Small intestine (tissue), 7 donors: Measurements from ENCODE around the gene CHSY1. TPM values are rescaled to one million over a fixed set of nuclear protein-coding genes. Genes with fewer than 3 reads are reported as not detected.

Source experiments
- DNase-seq, 2 donors: peaks; one replicate each; pipeline versions ENCODE4 v3.0.0 to v3.0.0-alpha.2; 2013
- FAIRE-seq: peaks from 2 replicates; lab custom pipeline; 2012; peaks lifted over from hg19 to GRCh38; lab: Jason Lieb, UNC
- H3K27ac ChIP-seq, 3 donors: one replicate each; pipeline ENCODE4 v1.5.1; 2013; ENCODE audit warnings: low read length in 2 of 3, mild to moderate bottlenecking in 2 of 3, control low read depth in 1 of 3, inconsistent platforms in 1 of 3, low read depth in 1 of 3, moderate library complexity in 1 of 3
- H3K27me3 ChIP-seq, 3 donors: one replicate each; pipeline ENCODE4 v1.6.1; 2013; ENCODE audit warnings: low read length in 3 of 3, inconsistent platforms in 1 of 3; ENCODE audit not compliant: control insufficient read depth in 3 of 3, insufficient read depth in 3 of 3
- H3K36me3 ChIP-seq, 3 donors: one replicate each; pipeline ENCODE4 v1.6.1; 2013; ENCODE audit warnings: low read length in 3 of 3, inconsistent platforms in 1 of 3, low read depth in 1 of 3, mild to moderate bottlenecking in 1 of 3, moderate library complexity in 1 of 3; ENCODE audit not compliant: control insufficient read depth in 3 of 3, insufficient read depth in 2 of 3
- H3K4me1 ChIP-seq, 3 donors: one replicate each; pipeline ENCODE4 v1.6.1; 2013; ENCODE audit warnings: low read length in 2 of 3, inconsistent platforms in 1 of 3, low read depth in 1 of 3, mild to moderate bottlenecking in 1 of 3, moderate library complexity in 1 of 3; ENCODE audit not compliant: control insufficient read depth in 3 of 3, insufficient read depth in 2 of 3
- H3K4me3 ChIP-seq, 3 donors: one replicate each; pipeline ENCODE4 v1.5.1; 2013; ENCODE audit warnings: low read length in 3 of 3, control low read depth in 1 of 3, inconsistent platforms in 1 of 3, low read depth in 1 of 3, mild to moderate bottlenecking in 1 of 3, moderate library complexity in 1 of 3
- H3K9me3 ChIP-seq, 2 donors: one replicate each; pipeline ENCODE4 v1.6.1; 2013; ENCODE audit warnings: low read depth in 1 of 2, low read length in 1 of 2; ENCODE audit not compliant: control insufficient read depth in 2 of 2, insufficient read depth in 1 of 2
- WGBS, 3 donors: extraction: QIAGEN DNeasy Blood & Tissue Kit; methylation state at CpG; one replicate each; pipeline ENCODE4 v1.1.7; 2013; 5-methylcytosine and 5-hydroxymethylcytosine counted together
- polyA plus RNA-seq, 4 donors: library from polyadenylated mRNA; stranded (reverse) in 3 of 4; unstranded in 1 of 4; fragments of 200-250 nt in 3 of 4; fragments of 120-200 nt in 1 of 4; gene quantifications; one replicate each; pipeline versions ENCODE4 v1.2.1 to v1.2.3, GENCODE V29; 2013
- donor health status: healthy with polysubstance abuse.
- donor health status: control.
- donor health status: control.
- donor health status: Bipolar disorder and iron deficiency.
- donor health status: healthy.

The CHSY1 gene
- polyA plus RNA-seq, 4 donors = 1.6 to 13.1 (median 6.0) TPM

GRCh38 chr15:101177866-101178265, 74.0 kb downstream of the CHSY1 start:
- no peaks in the 10 kb centered on the region for H3K27me3 ChIP-seq
- H3K4me1 ChIP-seq = peaks cover 0 to 3% (median 0%) of the 10 kb centered on the region in 3 donors
- H3K36me3 ChIP-seq = peaks cover 5 to 46% (median 5%) of the 10 kb centered on the region in 3 donors
- H3K27ac ChIP-seq = no peak overlapping the region
- no peak overlapping the region for H3K4me3 ChIP-seq
- no peaks in the 10 kb centered on the region for H3K9me3 ChIP-seq
- DNase-seq = no peak
- no peak for FAIRE-seq
- 83 to 94% (median 92%) methylated on average over 14 of the region's 14 CpGs for WGBS, 3 donors

DNA sequence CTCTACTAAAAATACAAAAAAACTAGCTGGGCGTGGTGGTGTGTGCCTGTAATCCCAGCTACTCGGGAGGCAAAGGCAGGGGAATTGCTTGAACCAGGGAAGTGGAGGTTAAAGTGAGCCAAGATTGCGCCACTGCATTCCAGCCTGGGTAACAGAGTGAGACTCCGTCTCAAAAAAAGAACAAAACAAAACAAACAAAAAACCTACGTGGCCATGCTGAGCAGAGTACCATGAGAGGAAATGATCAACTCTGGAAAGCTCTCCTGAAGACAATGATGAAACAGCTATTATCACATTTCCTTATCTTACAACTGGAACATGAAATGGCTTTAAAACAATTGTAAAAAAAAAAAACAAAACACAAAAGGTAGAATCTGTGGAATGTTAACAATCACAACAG, 75.2 kb downstream of the CHSY1 start:
- FAIRE-seq (no peak), DNase-seq (no peak)
- H3K27ac ChIP-seq = peak overlapping the region in 1 of 3 donors; percentile 38
- WGBS, 3 donors = 69 to 82% (median 82%) methylated on average over 5 of the region's 5 CpGs
- H3K4me1 ChIP-seq = peaks cover 0 to 3% (median 0%) of the 10 kb centered on the region in 3 donors
- H3K9me3 ChIP-seq = no peaks in the 10 kb centered on the region
- peaks cover 5 to 46% (median 5%) of the 10 kb centered on the region in 3 donors for H3K36me3 ChIP-seq
- H3K27me3 ChIP-seq = no peaks in the 10 kb centered on the region
- H3K4me3 ChIP-seq = no peak overlapping the region

- Histone ChIP-seq H3K36me3 (peaks cover 5 to 42% (median 5%) of the 10 kb centered on the region in 3 donors), H3K9me3 (no peaks in the 10 kb centered on the region), H3K4me1 (no peaks in the 10 kb centered on the region), H3K4me3 (no peak overlapping the region), H3K27me3 (no peaks in the 10 kb centered on the region), H3K27ac (peak overlapping the region in 1 of 3 donors; percentile 35)
- no peak for FAIRE-seq
- WGBS, 3 donors = 59 to 86% (median 81%) methylated on average over 12 of the region's 12 CpGs
- peak in 1 of 2 donors; percentile 23 for DNase-seq
Observed at GRCh38 chr15:101175401-101175800, 76.4 kb downstream of the CHSY1 start.

DNA sequence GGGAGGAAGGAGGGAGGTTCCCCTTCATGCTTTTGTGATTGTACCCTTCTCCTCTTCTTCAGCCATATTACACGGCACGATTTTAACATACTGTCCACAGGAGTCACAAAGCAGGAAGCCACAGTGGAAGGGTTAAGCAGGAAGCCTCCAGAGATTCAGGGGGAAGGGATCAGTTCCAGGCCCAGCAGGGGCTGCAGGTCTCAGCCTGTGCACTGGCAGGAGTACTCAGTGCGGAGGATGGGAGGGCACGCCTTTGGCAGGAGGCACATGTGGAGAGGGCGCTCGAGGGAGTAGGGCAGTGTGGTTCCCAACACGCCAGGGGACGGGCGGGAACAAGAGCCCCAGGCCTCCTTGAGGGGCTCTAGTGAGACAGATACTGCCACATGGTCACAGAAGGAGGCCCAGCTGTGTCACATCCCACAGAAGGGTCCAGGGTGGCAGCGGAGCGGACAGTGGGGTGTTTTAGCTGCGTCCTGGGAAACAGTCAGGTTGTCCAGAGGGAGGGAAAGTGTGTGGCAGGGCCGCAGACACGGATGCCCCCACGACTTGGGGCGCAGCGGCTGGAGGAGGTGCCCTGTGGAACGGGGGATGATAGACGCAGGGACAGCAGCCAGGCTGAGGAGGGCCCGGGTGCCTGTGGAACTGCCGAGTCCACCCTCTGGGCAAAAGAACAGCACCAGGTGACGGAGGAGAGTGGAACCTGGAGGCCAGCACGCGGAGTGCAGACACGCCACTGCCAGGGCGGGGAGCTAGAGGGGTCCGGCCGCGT, 77.5 kb downstream of the CHSY1 start:
- Histone ChIP-seq H3K4me1 (no peaks in the 10 kb centered on the region), H3K4me3 (no peak overlapping the region), H3K36me3 (peaks cover 5 to 36% (median 5%) of the 10 kb centered on the region in 3 donors), H3K27me3 (no peaks in the 10 kb centered on the region), H3K9me3 (no peaks in the 10 kb centered on the region), H3K27ac (no peak overlapping the region)
- 92 to 97% (median 96%) methylated on average over 29 of the region's 29 CpGs for WGBS, 3 donors
- DNase-seq (no peak), FAIRE-seq (no peak)

- no peaks in the 10 kb centered on the region for H3K27me3 ChIP-seq
- H3K9me3 ChIP-seq = no peaks in the 10 kb centered on the region
- no peak overlapping the region for H3K27ac ChIP-seq
- no peak for DNase-seq
- no peaks in the 10 kb centered on the region for H3K4me1 ChIP-seq
- no peak for FAIRE-seq
- peaks cover 5 to 31% (median 5%) of the 10 kb centered on the region in 3 donors for H3K36me3 ChIP-seq
- WGBS, 3 donors = 83 to 89% (median 89%) methylated on average over 14 of the region's 14 CpGs
- no peak overlapping the region for H3K4me3 ChIP-seq
Observed at GRCh38 chr15:101173233-101174119, 78.4 kb downstream of the CHSY1 start.

DNA sequence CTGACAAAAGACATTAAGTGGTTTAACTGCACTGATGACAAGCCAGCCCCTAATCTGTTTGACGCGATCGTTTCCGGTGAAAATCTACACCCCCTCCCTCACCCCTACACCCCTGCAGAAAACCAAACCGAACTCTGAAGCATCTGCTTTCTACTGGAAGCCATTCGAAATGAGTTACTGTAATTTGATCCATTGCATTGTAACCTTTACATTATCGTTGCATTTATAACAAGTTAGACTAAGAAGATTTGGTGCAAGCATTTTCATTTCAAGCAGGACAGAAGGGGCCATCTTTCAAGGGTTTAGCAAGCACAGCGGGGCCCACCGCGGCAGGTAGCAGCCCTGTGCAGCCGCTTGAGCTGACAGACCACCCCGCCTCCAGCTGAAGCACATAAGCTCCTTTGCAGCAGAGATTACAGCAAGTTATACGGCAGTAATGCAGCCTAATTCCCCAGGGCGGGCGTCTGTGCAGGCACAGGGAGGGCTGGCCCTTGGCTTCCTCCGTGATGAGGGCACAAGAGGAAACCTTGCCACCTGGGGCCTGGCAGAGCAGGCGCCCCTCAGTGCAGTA, 79.3 kb downstream of the CHSY1 start:
- DNase-seq (no peak), FAIRE-seq (no peak)
- H3K36me3 ChIP-seq = peaks cover 0 to 26% (median 2%) of the 10 kb centered on the region in 3 donors
- no peak overlapping the region for H3K4me3 ChIP-seq
- no peak overlapping the region for H3K27ac ChIP-seq
- peaks cover 0 to 2% of the 10 kb centered on the region in 2 donors for H3K9me3 ChIP-seq
- 72 to 83% (median 82%) methylated on average over 17 of the region's 17 CpGs for WGBS, 3 donors
- H3K4me1 ChIP-seq = no peaks in the 10 kb centered on the region
- H3K27me3 ChIP-seq = no peaks in the 10 kb centered on the region

DNA sequence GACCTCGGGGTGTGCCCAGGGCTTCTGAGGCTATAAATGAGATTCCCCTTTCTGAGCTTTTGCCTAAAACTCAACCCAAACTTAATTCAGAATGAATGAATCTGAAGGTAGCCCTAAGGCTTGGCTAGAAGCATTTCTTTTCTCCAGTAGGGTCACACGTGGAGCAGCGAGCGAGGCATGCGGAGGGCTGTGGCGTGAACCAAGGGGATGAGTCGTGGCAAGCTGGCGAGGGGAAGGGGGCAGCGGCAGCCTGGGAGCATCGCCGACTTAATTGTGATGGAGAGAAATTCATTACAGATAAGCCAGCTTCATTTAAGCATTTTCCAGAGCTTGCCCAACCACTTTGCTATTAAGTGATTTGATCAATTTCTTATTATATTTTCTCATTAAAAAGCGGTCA, 79.9 kb downstream of the CHSY1 start:
- H3K36me3 ChIP-seq = peaks cover 0 to 23% (median 2%) of the 10 kb centered on the region in 3 donors
- H3K4me3 ChIP-seq = no peak overlapping the region
- no peaks in the 10 kb centered on the region for H3K27me3 ChIP-seq
- FAIRE-seq (no peak), DNase-seq (no peak)
- no peak overlapping the region for H3K27ac ChIP-seq
- no peaks in the 10 kb centered on the region for H3K4me1 ChIP-seq
- WGBS, 3 donors = 87 to 90% (median 90%) methylated on average over 12 of the region's 12 CpGs
- peaks cover 0 to 2% of the 10 kb centered on the region in 2 donors for H3K9me3 ChIP-seq
